TTC549 (cell line): Measurements from ENCODE around the gene MAPT.
"Not testable (repeated sequence)": the region's sequence is repeated elsewhere in the genome, so short reads cannot be mapped to it uniquely, and the experiment has no call there.

Source experiments
- FAIRE-seq: peaks from 2 replicates; lab custom pipeline; 2012; peaks lifted over from hg19 to GRCh38; lab: Jason Lieb, UNC

Gene MAPT

GRCh38 chr17:45862127-45862526 lies 32.2 kb upstream of the MAPT start:
- not testable (repeated sequence) for FAIRE-seq

- FAIRE-seq = no peak
Observed at GRCh38 chr17:45863857-45864654, 30.3 kb upstream of the MAPT start.

GRCh38 chr17:45867171-45867570 lies 27.2 kb upstream of the MAPT start:
- FAIRE-seq = no peak

- no peak for FAIRE-seq
Observed at GRCh38 chr17:45867702-45868101, 26.7 kb upstream of the MAPT start.

- no peak for FAIRE-seq
Observed at GRCh38 chr17:45868276-45868675, 26.1 kb upstream of the MAPT start.

- no peak for FAIRE-seq
Observed at GRCh38 chr17:45869676-45870341, 24.5 kb upstream of the MAPT start.

- no peak for FAIRE-seq
Observed at GRCh38 chr17:45870342-45870974, 23.9 kb upstream of the MAPT start.

- FAIRE-seq = no peak
Observed at GRCh38 chr17:45871718-45872117, 22.6 kb upstream of the MAPT start.

- no peak for FAIRE-seq
Observed at GRCh38 chr17:45873728-45874127, 20.6 kb upstream of the MAPT start.

- FAIRE-seq = no peak
Observed at GRCh38 chr17:45874151-45874550, 20.2 kb upstream of the MAPT start.

- no peak for FAIRE-seq
Observed at GRCh38 chr17:45876539-45876938, 17.8 kb upstream of the MAPT start.

GRCh38 chr17:45877467-45877866 lies 16.9 kb upstream of the MAPT start:
- no peak for FAIRE-seq

GRCh38 chr17:45883063-45883462 lies 11.3 kb upstream of the MAPT start:
- no peak for FAIRE-seq

- no peak for FAIRE-seq
Observed at GRCh38 chr17:45886852-45887251, 7.5 kb upstream of the MAPT start.

GRCh38 chr17:45888392-45888791 lies 6.0 kb upstream of the MAPT start:
- FAIRE-seq = no peak

- no peak for FAIRE-seq
Observed at GRCh38 chr17:45889579-45889978, 4.8 kb upstream of the MAPT start.

GRCh38 chr17:45893725-45894021 lies 681 bp upstream of the MAPT start:
- FAIRE-seq = no peak

GRCh38 chr17:45895304-45895968 lies 1.1 kb downstream of the MAPT start:
- no peak for FAIRE-seq

GRCh38 chr17:45895969-45896785 lies 1.8 kb downstream of the MAPT start:
- no peak for FAIRE-seq

- FAIRE-seq = no peak
Observed at GRCh38 chr17:45896803-45897693, 2.7 kb downstream of the MAPT start.

GRCh38 chr17:45900136-45900535 lies 5.8 kb downstream of the MAPT start:
- no peak for FAIRE-seq
